HG02798 (cell line): ENCODE measurements around the gene UBB.

Experiments
- ATAC-seq: cut with Tn5 transposase; IDR thresholded peaks from one replicate; pipeline ENCODE4 v1.9.1; 2021; ENCODE audit warnings: mild to moderate bottlenecking; ENCODE audit not compliant: unreplicated experiment, poor library complexity

UBB gene

GRCh38 chr17:16380640-16381495 is at the start of gene UBB:
Gene UBB (plus strand): TSS chr17:16381091. CDS start chr17:16381908, 817 bp downstream.
- ATAC-seq: peak; percentile 92

GRCh38 chr17:16338391-16338790 is 42.5 kb upstream of the UBB start:
- ATAC-seq: no peak

GRCh38 chr17:16339402-16339801 is 41.5 kb upstream of the UBB start:
- no peak for ATAC-seq

- ATAC-seq: no peak
Observed at GRCh38 chr17:16339959-16340358, 40.9 kb upstream of the UBB start.

GRCh38 chr17:16342979-16343378 is 37.9 kb upstream of the UBB start:
- ATAC-seq: no peak

GRCh38 chr17:16343569-16343968 is 37.3 kb upstream of the UBB start:
- ATAC-seq: no peak

- ATAC-seq: no peak
Observed at GRCh38 chr17:16345565-16345964, 35.3 kb upstream of the UBB start.

- no peak for ATAC-seq
Observed at GRCh38 chr17:16346721-16347271, 34.1 kb upstream of the UBB start.

GRCh38 chr17:16348586-16348985 is 32.3 kb upstream of the UBB start:
- no peak for ATAC-seq

- no peak for ATAC-seq
Observed at GRCh38 chr17:16349431-16349830, 31.5 kb upstream of the UBB start.

- ATAC-seq: no peak
Observed at GRCh38 chr17:16351831-16352230, 29.1 kb upstream of the UBB start.

- ATAC-seq: no peak
Observed at GRCh38 chr17:16352303-16352666, 28.6 kb upstream of the UBB start.

- ATAC-seq: peak; percentile 51
Observed at GRCh38 chr17:16352667-16353316, 28.1 kb upstream of the UBB start.

- peak; percentile 76 for ATAC-seq
Observed at GRCh38 chr17:16353317-16354174, 27.3 kb upstream of the UBB start, which contains the start of gene CENPV. Gene CENPV (minus strand): TSS chr17:16353469. CDS start chr17:16353436, 33 bp downstream.

GRCh38 chr17:16354585-16354984 is 26.3 kb upstream of the UBB start:
- ATAC-seq: no peak

- ATAC-seq: no peak
Observed at GRCh38 chr17:16358394-16358793, 22.5 kb upstream of the UBB start.

- no peak for ATAC-seq
Observed at GRCh38 chr17:16361874-16362273, 19.0 kb upstream of the UBB start.

GRCh38 chr17:16363749-16364536 is 16.9 kb upstream of the UBB start:
- peak; percentile 83 for ATAC-seq

GRCh38 chr17:16364625-16365024 is 16.3 kb upstream of the UBB start:
- no peak for ATAC-seq

- ATAC-seq: no peak
Observed at GRCh38 chr17:16371742-16372141, 9.1 kb upstream of the UBB start.
